NCI-H1092 treated with DMSO at 0.1 percent for 48 hours (cell line): Measurements from ENCODE around the gene INPP5K.
"Not testable (repeated sequence)": the region's sequence is repeated elsewhere in the genome, so short reads cannot be mapped to it uniquely, and the experiment has no call there.

Experiments
- DNase-seq: peaks from one replicate; lab custom pipeline; 2025; lab: John Stamatoyannopoulos, UW

INPP5K gene

DNA sequence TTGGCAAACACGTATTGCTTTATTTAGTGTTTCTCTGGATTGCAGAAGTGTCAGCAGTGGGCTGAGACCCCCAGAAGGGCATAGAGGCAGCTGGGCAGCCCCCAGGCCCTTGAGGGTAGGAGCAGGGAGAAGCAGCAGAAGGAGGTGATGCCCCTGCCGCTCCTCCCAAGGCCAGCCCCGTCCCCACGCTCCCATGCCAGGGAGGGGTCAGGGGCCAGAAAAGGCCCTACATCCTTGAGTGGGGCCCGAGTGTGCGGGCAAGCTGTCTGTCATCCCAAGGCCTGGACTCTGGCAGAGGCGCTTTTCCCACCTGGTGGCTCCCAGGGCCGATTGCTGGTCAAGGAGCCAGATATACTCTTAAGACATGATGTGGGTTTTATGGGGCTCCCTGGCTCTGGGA, 52.2 kb downstream of the INPP5K start:
- no peak for DNase-seq

DNA sequence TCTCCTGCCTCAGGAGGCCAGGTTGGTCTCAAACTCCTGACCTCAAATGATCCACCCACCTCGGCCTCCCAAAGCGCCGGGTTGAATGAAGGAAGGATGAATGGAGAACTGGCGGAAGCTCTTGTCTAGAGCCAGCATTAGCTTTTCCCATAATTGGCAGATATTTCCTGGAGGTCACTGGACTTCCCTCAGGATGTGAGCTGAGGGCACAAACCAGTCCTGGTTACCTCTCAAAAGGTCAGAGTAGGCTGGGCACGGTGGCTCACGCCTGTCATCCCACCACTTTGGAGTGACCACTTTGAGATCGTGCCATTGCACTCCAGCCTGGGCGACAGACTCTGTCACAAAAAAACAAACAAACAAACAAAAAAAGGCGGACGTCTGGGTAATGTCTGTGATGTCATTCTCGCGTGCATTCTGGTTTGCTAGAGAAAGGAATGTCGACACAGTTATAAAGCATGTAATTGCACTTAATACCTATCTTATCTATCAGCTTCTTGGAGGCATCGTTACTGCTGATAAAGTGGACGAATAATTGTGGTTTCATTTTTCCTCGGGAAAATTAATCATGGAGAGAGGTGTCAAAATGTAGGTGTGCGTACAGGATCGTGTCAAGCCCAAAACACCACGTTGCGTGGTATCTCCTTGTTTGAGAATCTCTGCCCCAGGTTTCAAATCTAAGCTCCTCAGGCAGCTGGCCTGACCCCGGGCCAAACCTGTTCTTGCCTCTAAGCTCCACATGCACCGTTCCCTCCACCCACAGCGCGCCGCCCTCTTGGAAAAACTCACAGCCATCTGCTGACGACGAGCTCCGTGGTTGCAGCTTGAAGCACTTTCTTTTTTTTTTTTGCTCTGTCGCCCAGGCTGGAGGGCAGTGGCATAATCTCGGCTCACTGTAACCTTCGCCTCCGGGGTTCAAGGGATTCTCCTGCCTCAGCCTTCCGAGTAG, 54.0 kb downstream of the INPP5K start:
- DNase-seq, result no peak

DNA sequence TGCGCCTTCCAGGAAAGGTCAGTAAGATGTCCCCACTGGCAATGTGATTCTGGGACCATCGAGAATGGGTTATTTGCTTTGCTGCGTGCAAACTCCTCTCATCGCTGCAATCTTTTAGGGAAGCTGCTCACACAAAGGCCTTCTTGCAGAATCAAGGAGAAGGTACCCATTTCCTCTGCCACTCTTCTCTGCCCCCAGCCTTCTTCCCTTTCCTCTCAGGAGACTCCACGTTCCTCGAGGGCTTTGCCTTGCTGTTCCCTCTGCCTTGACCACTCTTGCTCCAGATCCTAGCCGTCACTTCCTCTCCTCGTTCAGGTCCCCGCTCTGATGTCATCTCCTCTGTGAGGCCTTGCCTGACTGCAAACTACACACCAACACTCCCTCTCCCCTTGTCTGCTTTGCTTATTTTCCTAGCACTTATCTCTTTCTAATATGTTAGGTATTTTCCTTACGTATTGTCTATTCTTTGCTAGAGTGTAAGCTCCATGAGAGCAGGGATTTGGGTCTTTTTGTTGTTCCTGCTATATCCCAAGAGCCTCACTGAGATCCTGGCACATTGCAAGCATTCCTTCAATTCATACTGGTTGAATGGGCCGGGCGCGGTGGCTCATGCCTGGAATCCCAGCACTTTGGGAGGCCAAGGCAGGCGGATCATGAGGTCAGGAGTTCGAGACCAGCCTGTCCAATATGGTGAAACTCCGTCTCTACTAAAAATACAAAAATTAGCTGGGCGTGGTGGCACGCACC, 55.0 kb downstream of the INPP5K start:
- DNase-seq, result no peak

- DNase-seq, result no peak
Measured at GRCh38 chr17:1460233-1460632, 56.2 kb downstream of the INPP5K start.

DNA sequence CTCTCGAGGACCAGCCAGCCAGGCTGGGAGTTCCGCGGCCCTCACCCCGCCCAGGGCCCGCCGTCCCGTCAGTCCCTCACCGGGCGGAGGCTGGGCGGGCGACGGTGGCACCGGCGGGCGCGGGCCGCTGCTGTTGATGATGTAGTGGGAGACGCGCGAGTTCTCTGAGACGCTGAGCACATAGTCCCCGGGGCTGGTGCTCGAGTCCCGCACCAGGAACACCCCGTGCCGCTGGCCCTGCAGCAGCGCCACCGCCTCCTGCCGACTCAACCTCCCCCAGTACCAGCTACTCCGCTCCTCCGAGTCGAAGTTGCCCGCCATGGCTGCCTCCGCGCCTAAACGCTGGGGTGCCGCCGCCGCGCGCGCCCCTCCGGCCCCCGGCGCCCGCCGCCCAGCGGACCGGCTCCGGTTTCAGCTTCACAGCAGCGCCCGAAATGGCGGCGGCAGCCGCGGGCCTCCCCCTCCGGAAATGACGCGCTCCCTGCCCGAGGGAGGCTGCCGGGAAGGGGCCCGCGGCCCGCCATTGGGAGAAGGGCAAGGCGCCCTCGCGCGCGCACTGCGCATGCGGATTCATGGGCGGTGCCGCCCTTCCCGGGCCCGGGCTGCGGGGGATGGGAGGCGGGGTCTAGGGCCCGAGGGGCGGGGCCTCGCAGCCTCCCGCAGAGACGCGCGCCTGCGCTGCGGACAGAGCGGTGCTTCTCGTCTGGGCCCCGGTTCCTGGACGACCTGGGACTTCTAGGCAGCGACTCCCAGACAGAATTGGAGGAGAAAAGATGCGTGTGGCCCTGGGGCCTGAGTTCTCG, 60.4 kb downstream of the INPP5K start, which contains the start of gene CRK:
CRK (minus strand) TSS at position 436 of the 803 bp plus-strand sequence; CDS start at position 321, 115 bp downstream.
- peak; percentile 84 for DNase-seq

GRCh38 chr17:1455291-1455796, 61.1 kb downstream of the INPP5K start:
- DNase-seq, result peak; percentile 36

DNA sequence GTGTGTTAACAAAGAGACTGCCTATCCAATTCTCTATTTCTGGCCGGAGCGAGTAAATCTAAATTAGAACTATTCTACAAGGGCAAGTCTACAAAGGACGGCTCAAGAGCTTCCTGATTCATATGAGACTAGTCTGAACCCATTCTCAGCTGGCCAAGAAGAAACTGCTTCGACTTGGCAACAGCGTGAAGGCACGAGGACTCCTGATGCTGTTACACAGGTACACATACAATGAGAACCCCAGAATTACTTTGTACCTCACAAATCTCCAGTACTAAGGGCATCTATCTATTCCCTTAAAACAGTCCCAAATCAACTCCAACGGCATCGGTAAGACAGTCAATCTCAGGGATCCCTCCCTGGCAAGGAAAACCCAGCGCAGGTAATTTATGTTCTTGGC, 61.9 kb downstream of the INPP5K start:
- DNase-seq, result no peak

GRCh38 chr17:1453694-1454093, 62.7 kb downstream of the INPP5K start:
- DNase-seq, result not testable (repeated sequence)

- no peak for DNase-seq
Measured at GRCh38 chr17:1452836-1453235, 63.6 kb downstream of the INPP5K start.

- not testable (repeated sequence) for DNase-seq
Measured at GRCh38 chr17:1450261-1450660, 66.2 kb downstream of the INPP5K start.

GRCh38 chr17:1449412-1449967, 66.9 kb downstream of the INPP5K start:
- no peak for DNase-seq

- DNase-seq, result no peak
Measured at GRCh38 chr17:1447052-1447451, 69.4 kb downstream of the INPP5K start.

GRCh38 chr17:1446201-1446600, 70.2 kb downstream of the INPP5K start:
- no peak for DNase-seq

DNA sequence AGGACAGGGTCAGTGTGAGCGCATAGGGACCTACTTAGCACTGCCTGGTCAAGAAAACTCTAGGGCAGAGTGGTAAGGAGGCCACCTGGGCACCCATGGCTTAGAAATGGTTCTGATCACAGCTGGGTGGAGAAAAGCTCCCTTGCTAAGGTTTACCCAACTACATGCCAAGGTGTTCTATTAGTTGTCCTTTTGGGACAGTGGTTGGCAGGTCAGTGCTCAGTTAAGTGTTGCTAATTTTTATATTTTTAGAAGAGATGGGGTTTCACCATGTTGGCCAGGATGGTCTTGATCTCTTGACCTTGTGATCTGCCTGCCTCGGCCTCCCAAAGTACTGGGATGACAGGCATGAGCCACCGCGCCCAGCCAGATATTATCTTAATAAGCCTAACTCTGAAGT, 70.7 kb downstream of the INPP5K start:
- not testable (repeated sequence) for DNase-seq
